Stimulated activated CD4-positive, alpha-beta T cell treated with anti-CD3 and anti-CD28 coated beads, Interleukin-1b, Interleukin-23, amount 100 ng/mL, for 48 hours (primary cell): ENCODE data around the gene MINAR1.
"Not testable (repeated sequence)": the region's sequence is repeated elsewhere in the genome, so short reads cannot be mapped to it uniquely, and the experiment has no call there.

ENCODE experiments used
- DNase-seq: peaks from one replicate; pipeline ENCODE4 v3.0.0-alpha.2; 2020

The MINAR1 gene, protein sequence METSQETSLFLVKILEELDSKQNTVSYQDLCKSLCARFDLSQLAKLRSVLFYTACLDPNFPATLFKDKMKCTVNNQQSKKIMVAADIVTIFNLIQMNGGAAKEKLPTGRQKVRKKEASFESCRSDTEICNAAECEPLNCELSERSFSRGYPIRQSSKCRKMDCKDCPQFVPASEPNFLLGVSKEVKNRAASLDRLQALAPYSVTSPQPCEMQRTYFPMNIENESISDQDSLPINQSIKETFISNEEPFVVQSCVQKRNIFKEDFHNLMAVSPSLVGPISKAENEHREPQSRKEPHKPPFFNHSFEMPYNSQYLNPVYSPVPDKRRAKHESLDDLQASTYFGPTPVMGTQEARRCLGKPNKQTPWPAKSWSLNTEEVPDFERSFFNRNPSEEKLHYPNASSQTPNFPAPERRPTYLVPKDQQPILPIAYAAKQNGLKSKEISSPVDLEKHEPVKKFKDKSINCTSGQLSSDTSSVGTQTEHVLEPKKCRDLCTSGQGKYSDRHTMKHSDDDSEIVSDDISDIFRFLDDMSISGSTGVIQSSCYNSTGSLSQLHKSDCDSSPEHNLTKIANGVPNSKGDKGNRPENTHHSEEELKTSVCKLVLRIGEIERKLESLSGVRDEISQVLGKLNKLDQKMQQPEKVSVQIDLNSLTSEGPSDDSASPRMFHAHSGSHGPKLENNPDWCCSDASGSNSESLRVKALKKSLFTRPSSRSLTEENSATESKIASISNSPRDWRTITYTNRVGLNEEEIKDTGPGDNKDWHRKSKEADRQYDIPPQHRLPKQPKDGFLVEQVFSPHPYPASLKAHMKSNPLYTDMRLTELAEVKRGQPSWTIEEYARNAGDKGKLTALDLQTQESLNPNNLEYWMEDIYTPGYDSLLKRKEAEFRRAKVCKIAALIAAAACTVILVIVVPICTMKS

DNA sequence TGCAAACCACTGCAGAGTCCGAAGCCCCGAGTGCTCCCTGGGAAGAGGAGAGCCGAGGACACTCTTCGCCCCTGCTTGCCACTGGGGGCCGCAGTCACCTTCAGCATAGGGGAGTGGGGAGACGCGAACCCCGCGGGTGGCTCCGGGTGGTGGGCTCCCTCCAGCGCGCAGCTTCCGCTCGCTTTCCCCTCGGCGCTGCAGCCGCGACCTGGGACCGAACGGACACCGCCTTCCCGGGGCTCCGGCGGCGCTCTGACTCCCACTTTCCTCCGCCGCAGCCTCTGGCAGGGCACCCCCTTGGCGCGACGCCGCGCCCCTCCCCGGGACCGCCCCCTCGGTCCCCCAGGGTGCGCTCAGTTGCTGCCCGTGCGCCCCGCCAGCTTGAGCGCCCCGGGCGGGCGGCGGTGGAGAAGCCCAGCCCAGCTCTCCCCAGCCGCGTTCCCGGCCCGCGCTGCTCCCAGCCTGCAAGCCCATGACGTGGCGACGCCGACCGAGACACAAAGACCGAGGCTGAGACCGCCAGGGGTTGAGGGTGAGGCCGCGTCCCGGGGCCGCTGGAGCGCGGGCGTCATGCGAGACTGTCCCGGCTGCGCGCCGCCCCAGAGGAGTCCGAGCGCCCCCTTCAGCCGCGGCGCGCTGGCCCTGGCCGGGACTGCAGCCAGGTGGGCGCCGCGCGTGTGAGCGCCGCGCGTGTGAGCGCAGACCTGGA lies at the start of gene MINAR1:
MINAR1 (plus strand) TSS at position 701 of the 709 bp plus-strand sequence. CDS start 23,812 bp downstream, outside the sequence.
- peak; percentile 10 for DNase-seq

DNA sequence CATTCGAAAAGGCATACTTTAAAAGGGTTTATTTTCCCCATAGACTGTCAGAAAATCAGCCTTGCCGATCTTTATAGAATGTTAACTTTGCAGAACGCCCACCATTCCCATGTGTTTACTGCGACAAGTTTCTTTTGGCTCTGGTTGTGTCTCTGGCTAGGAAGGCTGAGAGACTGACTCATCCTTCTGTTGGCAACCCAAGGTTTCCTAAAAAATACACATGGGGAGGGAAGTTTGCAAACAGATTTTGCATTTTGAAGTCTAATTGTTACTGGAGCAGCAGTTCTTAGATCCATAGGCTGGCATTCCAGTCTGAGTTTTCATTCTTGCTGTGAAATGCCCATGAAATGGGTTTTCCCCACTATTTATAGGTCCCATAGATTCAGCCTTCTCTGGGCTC lies 37.9 kb upstream of the MINAR1 start:
- no peak for DNase-seq

DNA sequence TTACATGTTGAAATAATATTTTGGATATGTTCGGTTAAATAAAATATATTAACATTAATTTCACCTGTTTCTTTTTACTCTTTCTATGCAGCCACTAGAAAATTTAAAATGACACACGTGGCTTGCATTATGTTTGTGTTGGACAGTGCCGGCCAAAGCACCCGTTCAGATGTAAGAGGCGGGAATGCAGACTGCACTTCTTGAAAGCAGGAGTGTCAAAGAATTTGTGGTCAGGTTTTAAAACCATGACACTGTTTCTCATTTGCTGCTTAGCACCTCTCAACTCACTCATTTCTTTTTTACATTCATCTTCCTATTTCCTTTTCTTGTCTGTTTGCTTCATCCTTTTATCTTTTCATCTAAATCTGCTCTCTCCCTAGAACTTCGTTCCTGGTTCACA lies 35.3 kb upstream of the MINAR1 start:
- DNase-seq, result no peak

DNA sequence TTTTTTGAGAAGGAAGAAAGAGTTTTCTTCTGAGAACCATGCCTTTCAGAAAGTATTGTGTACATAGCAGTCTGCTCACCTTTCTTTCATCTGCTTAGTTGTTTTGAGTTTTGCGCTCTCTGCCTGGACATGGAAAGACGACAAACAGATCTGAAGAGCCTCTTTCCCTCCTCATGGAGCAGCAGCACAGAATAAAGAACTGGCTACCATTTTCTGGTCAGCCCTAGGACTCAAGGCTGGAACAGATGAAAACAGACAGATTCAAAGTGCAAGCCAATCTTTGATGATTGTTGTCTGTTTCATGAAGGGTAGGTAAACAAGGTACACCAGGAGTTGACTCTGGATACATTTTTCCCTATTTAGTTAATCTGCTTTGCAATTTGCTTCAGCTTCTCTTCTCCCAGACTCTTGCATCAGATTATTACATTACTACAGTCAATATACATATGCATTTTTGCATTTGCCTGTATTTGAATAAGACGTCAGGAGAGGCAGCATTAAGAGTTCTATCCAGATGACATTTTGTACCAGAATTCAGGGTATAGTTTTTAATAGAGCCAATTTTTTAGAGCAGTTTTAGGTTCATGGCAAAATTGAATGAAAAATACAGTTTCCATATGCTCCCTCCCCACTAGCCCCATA lies 34.7 kb upstream of the MINAR1 start:
- DNase-seq, result no peak

DNA sequence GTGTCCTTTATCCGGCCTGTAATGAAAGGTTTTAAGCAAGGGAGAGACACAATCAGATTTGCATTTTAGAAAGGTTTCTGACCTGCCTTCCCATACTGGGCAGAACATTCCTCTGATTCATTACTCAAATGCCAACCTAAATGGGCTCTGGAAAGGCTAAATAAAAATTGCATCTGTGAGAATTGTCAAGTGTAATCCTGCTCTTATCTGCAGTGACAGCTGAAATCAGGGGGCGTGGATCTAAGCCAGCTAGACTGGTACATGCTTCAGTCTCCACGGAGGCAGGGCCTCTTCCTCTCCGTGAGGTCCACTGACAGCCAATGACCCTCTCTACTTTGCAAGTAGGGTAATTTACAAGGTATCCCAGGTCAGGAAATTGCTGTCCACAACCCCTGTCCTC lies 32.5 kb upstream of the MINAR1 start:
- DNase-seq, result no peak

DNA sequence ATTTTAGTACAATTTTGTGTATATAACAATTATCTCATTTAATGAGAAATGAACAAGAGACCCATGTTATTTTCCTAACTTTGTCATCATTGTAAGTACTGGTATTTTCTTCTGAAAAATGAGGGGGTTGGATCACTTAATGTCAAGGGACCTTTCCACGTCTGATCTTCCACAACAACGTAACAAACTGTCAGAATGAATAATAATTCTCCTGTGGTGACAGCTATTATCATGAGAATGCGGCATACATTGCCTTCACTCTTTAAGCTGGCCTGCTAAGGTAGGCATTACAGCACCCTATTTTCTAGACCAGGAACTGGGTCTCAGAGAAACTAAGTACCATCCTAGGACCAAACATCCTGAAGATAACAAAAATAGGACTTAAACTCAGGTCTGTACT lies 31.5 kb upstream of the MINAR1 start:
- DNase-seq, result no peak

DNA sequence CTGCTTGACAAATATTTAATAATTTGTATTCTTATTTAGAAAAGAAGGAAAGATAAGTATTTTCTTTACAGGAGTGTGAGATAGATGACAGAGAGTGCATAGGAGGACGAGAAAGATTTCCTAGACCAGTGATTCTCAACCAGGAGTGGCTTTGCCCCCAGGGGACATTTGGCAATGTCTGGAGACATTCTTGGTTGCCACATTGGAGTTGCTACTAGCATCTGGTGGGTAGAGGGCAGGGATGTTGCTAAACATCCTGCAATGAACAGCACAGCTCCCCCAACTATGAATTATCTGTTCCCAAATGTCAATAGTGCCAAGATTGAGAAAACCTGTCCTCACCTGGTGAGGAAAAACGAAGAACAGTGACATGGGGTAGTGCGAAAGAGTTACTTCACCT lies 30.8 kb upstream of the MINAR1 start:
- DNase-seq, result no peak

DNA sequence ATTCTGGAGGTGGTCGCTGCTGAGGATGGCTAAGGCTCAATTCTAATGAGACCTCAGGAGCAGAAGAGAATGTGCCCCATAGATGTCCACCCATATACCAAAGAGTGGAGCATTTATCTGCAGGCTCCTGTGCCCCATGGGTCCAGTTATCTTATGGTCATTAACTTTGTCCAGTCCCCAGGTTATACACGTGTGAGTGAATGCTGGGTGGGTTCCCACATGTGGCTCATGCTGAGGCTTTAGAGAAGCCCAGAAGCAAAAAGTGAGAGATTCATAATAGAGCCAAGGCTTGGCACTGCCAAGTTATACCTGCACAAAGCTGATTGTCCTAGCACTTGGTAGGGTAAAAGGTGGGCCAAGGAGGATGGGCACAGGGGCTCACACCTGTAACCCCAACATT lies 30.0 kb upstream of the MINAR1 start:
- no peak for DNase-seq

DNA sequence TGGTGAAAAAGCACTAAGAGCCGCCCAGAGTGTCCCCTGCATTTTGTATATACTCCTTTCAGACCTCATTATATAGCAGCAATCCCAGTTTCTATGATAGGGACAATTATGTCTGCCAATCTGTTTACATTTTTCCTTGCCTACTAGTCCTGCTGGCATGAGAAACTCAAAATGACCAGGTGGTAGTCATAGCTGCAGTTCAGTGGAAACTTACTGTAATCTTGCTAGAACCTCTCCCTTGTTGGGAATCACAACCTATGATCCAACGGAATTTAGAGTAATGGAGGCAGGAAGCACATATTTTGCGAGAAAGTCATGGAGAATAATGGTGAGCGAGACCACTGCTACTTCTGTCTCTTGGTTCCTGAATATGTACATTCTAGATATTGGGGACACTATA lies 28.6 kb upstream of the MINAR1 start:
- DNase-seq, result no peak

DNA sequence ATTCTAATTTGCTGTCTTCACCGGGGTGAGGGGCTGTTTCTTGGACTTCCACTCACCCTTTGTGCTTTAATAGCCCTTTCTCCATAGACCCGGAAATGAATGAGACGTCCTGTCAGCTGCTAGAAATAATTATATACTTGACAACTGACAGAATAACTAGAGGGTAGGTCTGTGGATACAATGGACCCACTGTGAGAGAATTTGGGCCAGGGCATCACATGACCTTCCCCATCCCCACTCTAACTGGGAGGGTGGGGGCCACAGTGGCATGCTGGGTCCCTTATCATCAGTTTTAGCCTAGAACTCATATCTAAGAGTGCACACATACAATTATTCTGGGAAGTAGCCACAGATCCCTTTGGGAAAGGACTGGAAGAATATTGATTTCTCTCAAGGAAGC lies 25.9 kb upstream of the MINAR1 start:
- DNase-seq, result no peak

DNA sequence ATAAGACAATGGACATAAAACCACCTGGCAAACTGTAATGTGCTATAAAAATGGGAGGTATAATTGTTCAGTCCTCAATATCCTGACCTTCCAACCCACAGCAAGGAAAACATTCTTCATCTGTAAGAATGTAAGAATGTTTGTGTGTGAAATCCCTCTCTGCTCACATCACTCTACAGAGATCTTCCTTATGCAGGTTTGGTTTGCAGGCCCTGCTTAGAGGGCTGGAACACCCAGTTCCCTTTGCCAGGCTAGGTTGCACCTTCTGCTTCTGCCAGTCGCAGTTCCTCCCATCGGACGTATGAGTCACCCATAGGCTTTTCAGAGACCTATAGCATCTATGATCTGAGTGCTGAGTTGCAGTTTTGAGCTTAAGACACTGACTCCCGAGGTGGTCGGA lies 24.1 kb upstream of the MINAR1 start:
- no peak for DNase-seq

DNA sequence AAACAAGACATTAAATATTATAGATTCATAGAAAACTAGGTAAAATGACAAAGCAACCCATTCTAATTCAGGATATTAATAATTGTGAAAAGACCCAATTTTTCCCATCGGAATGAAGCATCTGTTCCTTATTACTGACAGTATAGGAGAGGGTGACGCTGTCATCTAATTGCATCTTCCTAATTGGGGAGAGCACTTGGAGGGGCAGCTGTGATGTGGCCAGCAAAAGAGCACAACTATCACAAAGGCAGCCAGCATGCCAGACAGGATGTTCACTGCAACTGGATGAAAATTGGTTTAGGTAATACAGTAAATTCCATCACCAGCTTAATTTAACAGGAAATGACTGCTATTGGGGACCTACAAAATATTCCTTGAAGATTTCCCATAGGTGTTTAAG lies 21.9 kb upstream of the MINAR1 start:
- DNase-seq, result no peak

DNA sequence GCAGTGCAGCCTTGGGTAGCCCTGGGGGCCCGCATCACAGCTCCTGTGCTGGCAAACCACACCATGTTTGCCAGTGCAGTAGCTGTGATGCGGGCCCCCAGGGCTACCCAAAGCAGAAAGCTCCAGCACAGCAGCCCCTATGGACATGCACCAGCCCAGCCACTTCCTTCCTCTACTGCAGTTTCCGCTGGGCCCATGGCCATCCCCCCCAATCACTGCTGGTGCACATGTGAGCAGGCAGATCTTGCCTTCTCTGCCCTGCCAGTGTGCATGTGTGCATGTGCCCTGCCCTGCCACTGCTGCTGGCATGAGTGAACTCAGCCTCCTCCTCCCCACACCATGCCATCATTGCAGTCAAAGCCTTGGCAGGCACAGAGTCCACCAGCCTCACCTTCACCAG lies 20.1 kb upstream of the MINAR1 start:
- no peak for DNase-seq

DNA sequence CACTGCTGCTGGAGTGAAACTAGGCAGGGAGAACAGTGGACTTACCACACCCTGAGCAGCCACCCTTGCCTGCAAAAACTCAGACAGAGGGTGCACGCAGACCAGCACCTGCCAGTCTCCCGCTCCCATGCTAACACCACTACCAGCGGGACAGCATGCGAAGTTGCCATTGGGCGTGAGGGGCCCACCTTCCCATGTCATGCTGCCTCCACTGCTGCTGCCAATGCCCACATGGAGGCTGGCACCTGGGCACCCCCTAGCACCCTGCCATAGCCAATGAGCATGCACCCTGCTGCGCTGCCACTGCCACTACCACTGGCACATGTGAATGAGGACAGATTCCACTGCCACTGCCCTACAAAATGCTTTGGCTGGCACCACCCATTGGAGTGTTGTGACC lies 19.7 kb upstream of the MINAR1 start:
- no peak for DNase-seq

DNA sequence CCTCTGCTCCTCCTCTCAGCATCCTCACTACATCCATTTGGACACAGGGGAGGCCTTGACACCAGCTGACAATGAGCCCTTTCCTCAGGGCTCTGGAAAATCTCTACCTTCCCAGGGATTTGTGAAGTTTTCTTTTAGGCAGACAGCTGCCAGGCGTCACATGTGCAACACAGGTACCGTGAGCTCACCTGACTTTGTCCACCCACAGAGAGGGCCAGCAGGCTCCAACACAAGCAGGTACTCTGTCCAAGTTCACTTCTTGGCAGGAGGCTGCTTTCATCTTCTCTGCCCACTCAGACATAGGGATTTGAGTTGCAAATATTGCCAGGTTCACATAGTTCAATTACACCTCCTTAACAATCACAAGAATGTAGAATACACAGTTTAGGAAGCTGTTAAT lies 15.3 kb upstream of the MINAR1 start:
- no peak for DNase-seq

DNA sequence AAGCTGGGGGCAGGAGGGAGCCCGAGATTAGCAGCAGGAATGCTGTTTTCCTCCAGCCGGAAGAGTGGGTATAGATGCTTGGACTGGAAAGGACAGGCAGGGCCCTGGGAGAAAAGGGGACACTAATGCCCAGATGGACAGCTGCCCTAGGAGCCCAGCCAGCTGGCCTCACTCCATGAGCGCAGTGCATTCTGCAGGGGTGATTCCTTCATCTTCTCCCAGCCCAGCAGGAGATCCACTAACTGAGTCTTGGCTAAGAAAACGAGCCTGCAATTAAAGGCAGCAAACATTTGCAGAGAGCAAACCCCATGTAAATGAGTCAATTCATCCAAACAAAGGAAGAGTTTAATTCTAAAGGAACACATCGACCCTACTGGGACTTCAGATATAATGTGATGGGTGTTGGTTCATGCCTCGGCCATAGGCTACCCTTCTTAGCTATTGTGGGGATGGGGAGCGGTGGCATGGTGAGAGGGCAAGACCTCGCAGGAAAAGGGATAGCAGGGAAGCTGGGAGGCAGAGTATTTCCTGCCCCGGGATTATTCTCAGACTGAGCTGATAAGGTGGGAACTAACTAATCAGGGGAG lies 13.3 kb upstream of the MINAR1 start:
- DNase-seq, result no peak

DNA sequence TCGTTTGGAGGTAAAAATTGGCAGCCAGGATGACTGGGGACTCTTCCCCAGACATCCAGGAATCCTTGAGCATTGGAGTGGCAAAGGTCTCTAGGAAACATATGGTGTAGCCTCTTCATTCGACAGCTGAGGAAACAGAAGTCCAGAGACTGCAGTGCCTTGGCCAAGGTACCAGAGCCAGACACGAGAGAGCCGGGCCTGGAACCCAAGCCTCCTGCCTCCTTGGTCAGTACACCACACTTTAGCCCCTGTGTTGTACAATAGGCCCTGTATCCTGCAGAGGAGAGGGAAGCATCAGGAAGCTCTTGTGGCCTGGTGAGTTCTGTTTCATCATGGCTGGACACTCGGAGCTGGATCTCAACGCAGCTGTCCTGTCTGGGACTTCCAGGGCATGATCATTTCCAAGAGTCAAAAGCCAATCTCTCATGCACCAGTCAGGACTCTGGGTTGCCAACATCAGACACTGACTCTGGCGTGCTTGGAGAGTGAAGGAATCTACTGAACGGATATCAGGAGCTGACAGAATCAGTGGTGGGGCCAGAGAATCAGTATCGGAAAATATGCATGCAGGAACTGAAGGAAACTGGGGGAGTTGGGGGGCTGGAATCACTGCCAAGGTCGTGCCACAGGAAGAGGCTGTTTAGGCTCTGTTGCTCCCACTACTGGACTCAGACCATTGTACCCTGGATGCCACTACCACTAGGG lies 6.4 kb upstream of the MINAR1 start:
- no peak for DNase-seq

DNA sequence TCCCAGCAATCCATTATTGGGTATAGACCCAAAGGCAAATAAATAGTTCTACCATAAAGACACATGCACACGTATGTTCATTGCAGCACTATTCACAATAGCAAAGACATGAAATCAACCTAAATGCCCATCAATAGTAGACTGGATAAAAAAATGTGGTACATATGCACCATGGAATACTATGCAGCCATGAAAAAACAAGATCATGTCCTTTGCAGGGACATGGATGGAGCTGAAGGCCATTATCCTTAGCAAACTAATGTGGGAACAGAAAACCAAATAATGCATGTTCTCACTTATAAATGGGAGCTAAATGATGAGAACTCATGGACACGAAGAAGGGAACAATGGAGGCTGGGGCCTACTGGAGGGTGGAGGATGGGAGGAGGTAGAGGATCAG lies 5.2 kb upstream of the MINAR1 start:
- DNase-seq, result not testable (repeated sequence)

DNA sequence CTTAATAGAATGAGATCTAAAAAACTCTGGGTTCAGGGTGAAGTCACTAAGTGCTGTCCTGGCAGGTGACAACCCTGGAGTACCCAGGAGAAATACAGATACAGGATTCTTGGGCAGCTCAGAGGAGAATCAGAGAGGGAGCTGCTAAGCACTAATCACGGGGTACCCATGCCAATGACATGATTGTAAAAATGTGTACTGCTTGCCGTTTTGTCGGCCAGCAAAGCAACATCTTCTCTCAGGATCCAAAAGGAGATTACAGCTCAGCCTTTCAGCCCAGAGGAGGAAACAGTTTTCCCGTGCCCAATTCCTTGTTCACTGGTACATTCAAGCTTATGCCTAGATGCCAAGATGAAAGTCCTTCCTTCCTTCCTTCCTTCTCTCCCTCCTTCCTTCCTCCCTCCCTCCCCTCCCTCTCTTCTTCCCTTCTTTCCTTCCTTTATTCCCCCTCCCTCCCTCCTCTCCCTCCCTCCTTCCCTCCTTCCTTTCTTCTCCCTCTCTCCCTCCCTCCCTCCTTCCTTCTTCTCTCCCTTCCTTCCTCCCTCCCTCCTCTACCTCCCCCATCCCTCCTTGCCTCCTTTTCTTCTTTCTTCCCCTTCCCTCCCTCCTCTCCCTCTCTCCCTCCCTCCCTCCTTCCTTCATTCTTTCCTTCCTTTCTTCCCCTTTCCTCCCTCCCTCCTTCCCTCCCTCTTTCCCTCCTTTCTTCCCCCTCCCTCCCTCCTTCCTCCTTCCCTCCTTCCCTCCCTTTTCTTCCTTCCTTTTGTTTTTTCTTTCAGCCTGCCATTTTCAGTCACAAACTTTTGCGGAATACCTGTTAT lies 4.1 kb upstream of the MINAR1 start:
- no peak for DNase-seq

DNA sequence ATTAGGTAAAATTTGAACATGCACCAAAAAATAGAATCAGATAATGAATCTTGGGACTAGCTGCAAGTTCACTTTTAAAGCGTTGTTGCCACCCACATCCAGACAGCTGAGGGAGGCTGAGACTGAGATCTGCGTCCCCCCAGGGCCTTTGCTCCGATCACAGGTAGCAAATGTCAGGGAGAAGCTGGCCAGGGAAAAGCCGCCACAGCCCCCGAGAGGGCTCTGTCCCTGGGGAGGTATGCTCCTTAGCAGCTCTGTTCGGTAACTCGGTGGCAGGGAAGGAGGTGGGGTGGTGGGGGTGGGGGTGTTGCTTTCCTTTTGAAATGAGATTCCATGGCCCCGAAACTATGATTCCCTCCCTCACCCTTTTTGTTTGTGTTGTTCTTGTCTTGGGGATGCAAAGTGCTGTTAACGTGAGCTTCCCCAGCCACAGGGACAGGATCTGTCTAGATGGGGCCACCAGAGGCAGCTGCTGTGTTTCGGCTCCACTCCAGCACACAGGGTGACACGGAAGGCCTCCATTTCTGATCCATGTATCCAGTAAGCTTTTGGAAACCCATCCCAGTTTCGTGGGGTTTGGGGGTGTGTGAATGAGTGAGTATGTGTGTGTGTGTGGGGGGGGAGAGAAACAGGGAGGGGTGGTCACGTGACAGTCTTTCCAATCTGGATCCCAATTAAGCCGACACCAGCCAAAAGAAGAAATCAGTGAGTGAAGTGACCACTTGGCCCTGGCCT lies 1.1 kb upstream of the MINAR1 start:
- no peak for DNase-seq
